Cardiac muscle cell (in vitro differentiated cells and primary cell): Measurements from ENCODE around the gene GPR137. TPM values are rescaled to one million over a fixed set of nuclear protein-coding genes. Genes with fewer than 3 reads are reported as not detected.

Experiments used
- DNase-seq, 2 donors: peaks; one replicate each; pipeline versions ENCODE4 v3.0.0 to v3.0.0-alpha.2; 2010 to 2017; ENCODE audit warnings: low read depth in 1 of 2, low spot score in 1 of 2
- H3K27ac ChIP-seq: fragments of 200-600 bp; sonication (generic); 2 replicates; pipeline ENCODE4 v1.5.1; 2016
- H3K27me3 ChIP-seq: fragments of 200-600 bp; sonication (generic); 2 replicates; pipeline ENCODE4 v1.6.0; 2016; ENCODE audit warnings: control low read depth
- H3K36me3 ChIP-seq: fragments of 200-600 bp; sonication (generic); 2 replicates; pipeline ENCODE4 v1.5.1; 2016; ENCODE audit warnings: control low read depth
- H3K4me1 ChIP-seq: fragments of 200-600 bp; sonication (generic); 2 replicates; pipeline ENCODE4 v1.8.1; 2017; ENCODE audit warnings: low read depth, mild to moderate bottlenecking, mixed run types
- H3K4me3 ChIP-seq: fragments of 200-600 bp; sonication (generic); 2 replicates; pipeline ENCODE4 v1.5.1; 2016; ENCODE audit warnings: mild to moderate bottlenecking
- H3K9me3 ChIP-seq: fragments of 200-600 bp; sonication (generic); 2 replicates; pipeline ENCODE4 v1.5.1; 2017; ENCODE audit warnings: low read depth, mild to moderate bottlenecking, control low read depth
- polyA plus RNA-seq: library from polyadenylated mRNA; unstranded; fragments of >200 nt; fragmentation: Nextera tagmentation; extraction: Ambion mirVana; gene quantifications from 2 replicates; pipeline ENCODE4 v1.2.1, GENCODE V29; 2016
- total RNA-seq: library from RNA; depleted of rRNA; stranded (reverse); fragments of >200 nt; gene quantifications from 2 replicates; pipeline ENCODE4 v1.2.3, GENCODE V29; 2016
- TF ChIP-seq, protein P1 (sequence below): IDR thresholded peaks from 2 replicates; pipeline ENCODE4 v1.5.1; 2012; ENCODE audit warnings: low read depth, mild to moderate bottlenecking, low read length

GPR137 gene
- total and polyA plus RNA-seq, 2 experiments from 2014 or later: 37.7 to 82.6 TPM

- no peaks in the 10 kb centered on the region for H3K27me3 ChIP-seq
- H3K4me1 ChIP-seq: peaks cover 5% of the 10 kb centered on the region
- TF ChIP-seq, protein P1, sequence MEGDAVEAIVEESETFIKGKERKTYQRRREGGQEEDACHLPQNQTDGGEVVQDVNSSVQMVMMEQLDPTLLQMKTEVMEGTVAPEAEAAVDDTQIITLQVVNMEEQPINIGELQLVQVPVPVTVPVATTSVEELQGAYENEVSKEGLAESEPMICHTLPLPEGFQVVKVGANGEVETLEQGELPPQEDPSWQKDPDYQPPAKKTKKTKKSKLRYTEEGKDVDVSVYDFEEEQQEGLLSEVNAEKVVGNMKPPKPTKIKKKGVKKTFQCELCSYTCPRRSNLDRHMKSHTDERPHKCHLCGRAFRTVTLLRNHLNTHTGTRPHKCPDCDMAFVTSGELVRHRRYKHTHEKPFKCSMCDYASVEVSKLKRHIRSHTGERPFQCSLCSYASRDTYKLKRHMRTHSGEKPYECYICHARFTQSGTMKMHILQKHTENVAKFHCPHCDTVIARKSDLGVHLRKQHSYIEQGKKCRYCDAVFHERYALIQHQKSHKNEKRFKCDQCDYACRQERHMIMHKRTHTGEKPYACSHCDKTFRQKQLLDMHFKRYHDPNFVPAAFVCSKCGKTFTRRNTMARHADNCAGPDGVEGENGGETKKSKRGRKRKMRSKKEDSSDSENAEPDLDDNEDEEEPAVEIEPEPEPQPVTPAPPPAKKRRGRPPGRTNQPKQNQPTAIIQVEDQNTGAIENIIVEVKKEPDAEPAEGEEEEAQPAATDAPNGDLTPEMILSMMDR: no peak
- H3K36me3 ChIP-seq: peaks cover 3% of the 10 kb centered on the region
- H3K4me3 ChIP-seq: peak within 1 kb of the TSS; percentile 86
- DNase-seq: peak; percentile 99
- H3K9me3 ChIP-seq: no peaks in the 10 kb centered on the region
- peak within 1 kb of the TSS; percentile 96 for H3K27ac ChIP-seq
These were observed 45.0 kb upstream of the GPR137 start, which contains the start of gene FKBP2 for GRCh38 chr11:64240435-64241240. Gene FKBP2, plus strand, starts transcription at chr11:64241095. Its CDS starts 1,293 bp downstream, at chr11:64242388.

DNA sequence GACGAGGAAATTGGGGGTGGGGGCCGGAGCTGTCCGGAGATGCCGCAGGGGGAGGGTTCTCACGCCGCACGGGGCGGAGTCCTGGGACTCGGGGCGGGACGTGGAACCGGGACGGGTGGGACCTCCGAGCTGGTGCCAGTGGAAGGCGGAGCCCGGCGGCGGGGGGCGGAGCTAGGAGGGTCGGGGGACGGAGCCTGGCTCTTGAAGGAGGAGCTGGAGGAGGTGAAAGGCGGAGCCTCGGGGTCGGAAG lies 44.5 kb upstream of the GPR137 start:
- peaks cover 5% of the 10 kb centered on the region for H3K4me1 ChIP-seq
- peak overlapping the region; percentile 86 for H3K4me3 ChIP-seq
- no peaks in the 10 kb centered on the region for H3K27me3 ChIP-seq
- TF ChIP-seq, protein P1: no peak
- no peaks in the 10 kb centered on the region for H3K9me3 ChIP-seq
- peak in 1 of 2 donors; percentile 100 for DNase-seq
- H3K36me3 ChIP-seq: peaks cover 3% of the 10 kb centered on the region
- peak overlapping the region; percentile 96 for H3K27ac ChIP-seq

DNA sequence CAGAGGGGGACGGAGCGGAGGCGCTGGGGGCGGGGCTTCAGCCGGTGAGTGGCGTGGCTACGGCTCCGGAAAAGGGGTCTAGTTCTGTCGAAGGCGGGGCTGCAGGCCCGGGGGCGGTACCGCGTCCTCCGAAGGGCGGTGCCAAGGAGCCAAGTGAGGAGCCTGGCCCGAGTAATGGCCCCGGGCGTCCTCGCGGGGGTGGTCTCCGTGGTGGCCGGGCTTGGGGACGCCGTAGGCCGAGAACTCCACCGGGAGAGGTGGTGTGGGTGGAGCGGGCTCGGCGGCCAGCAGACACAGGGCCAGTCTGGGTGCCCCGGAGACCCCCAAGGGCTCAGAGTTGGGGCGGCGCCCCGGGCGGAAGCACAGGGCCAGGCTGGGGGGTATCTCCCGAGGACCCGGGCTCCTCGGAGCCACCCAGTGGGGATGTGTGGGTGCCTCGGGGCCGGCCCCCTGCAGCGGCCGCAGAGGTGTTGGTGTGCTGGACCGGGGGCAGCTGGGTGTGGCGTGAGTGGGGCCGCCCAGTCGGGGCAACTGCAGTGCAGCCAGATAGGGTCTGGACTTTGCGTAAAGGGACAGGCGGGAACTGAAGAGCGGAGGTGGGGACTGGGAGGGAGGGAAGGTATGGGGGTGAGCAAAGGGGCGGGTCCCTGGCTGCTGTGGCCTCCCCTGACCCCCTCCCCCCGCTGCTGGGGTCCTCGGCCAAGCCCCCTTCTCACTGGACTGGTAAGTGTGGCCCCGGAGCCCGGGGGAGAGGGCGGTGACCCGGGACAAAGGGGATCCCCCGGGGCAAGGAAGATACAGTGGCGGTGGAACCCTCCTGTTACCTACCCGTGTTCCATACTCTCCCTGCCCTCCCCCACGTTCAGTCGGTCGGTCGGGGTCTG lies 43.9 kb upstream of the GPR137 start:
- H3K4me3 ChIP-seq: peak overlapping the region; percentile 86
- H3K27ac ChIP-seq: peak overlapping the region; percentile 86
- no peaks in the 10 kb centered on the region for H3K27me3 ChIP-seq
- H3K4me1 ChIP-seq: peaks cover 5% of the 10 kb centered on the region
- TF ChIP-seq, protein P1: no peak
- peaks cover 3% of the 10 kb centered on the region for H3K36me3 ChIP-seq
- H3K9me3 ChIP-seq: no peaks in the 10 kb centered on the region
- DNase-seq: peak; percentile 48 to 99

DNA sequence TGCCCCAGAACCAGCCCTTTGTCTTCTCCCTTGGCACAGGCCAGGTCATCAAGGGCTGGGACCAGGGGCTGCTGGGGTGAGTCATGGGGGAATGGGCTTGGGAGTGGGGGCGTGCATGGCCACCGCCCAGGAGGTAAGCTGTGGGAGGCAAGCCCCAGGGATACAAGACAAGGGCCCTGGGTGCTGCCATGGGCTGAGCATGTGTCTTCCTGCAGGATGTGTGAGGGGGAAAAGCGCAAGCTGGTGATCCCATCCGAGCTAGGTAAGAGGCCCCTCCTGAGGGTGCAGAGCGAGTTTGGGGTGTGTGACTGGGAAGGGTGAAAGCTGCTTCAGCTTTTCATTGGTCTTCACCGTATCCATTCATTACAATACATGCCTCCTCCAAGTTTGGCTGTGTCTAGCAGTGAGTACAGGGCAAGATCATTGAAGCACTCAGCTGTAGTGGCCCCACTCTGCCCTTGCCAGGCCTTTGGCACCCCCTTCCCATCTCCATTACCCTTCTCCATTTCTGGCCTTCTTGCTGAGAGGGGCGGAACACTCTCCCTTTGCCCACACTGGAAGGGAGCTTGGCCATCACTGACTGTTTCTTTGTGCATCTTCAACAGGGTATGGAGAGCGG lies 42.3 kb upstream of the GPR137 start:
- no peak overlapping the region for H3K4me3 ChIP-seq
- TF ChIP-seq, protein P1: no peak
- H3K36me3 ChIP-seq: peaks cover 1% of the 10 kb centered on the region
- DNase-seq: no peak
- H3K9me3 ChIP-seq: no peaks in the 10 kb centered on the region
- peaks cover 11% of the 10 kb centered on the region for H3K4me1 ChIP-seq
- no peaks in the 10 kb centered on the region for H3K27me3 ChIP-seq
- no peak overlapping the region for H3K27ac ChIP-seq

DNA sequence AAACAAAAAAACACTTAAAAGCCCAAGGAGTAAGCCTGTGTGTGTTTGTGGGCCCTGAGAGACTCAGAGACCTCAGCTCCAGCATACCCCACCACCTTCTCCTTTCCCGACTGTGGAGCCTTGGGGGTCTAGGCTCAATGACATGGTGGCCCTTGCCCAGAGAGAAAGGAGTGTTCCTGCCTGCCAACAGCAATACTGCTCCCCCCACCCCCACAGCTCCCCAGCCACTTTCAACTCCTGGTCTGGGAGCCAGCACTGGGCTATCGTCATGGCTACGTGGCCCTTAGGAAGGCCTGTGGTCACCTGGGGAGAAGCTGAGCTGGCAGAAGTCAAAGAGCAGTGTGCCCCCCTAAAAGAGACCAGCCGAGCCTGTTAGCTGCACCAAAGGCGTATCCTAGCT lies 41.5 kb upstream of the GPR137 start:
- TF ChIP-seq, protein P1: no peak
- no peak for DNase-seq
- no peaks in the 10 kb centered on the region for H3K27me3 ChIP-seq
- H3K9me3 ChIP-seq: no peaks in the 10 kb centered on the region
- H3K4me3 ChIP-seq: no peak overlapping the region
- H3K36me3 ChIP-seq: no peaks in the 10 kb centered on the region
- peaks cover 11% of the 10 kb centered on the region for H3K4me1 ChIP-seq
- no peak overlapping the region for H3K27ac ChIP-seq
